Stimulated activated CD8-positive, alpha-beta memory T cell treated with anti-CD3 and anti-CD28 coated beads, Interleukin-15, amount 100 ng/mL, for 48 hours (primary cell): ENCODE data around the gene TMEM63C.
"Not testable (repeated sequence)": the region's sequence is repeated elsewhere in the genome, so short reads cannot be mapped to it uniquely, and the experiment has no call there.

Experiments used
- DNase-seq, 2 donors: peaks; one replicate each; pipeline ENCODE4 v3.0.0-alpha.2; 2020; ENCODE audit warnings: low read depth in 2 of 2

TMEM63C gene

DNA sequence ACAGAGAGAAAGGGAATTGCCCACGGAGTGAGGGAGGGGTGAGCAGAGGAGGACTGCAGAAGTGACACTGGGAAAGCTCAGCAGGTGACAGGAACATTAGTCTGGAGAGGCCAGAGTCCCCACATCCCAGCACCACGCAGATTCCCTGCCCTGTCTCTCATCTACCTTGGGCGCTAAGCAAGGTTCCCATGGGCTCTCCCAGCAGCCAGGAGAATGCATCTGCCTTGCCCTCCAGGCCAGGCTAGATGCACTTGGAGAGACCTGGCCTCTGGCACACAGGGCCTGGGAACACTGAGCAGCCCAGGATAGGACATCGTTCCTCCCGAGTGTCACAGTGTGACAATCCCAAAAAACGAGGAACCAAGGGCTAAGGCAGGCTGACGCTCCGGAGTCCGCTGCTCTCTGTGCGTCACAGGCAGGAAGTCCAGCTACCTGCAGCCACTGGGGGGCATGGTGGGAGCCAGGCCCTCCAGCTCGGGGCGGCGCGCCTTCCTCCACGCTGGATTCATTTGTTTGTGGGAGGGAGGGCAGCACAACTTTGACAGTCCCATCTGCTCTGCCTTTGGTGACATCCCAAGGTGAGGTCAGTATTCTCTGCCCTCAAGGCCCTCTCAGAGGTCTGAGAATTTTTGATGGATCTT, 94.8 kb downstream of the TMEM63C start:
- DNase-seq = no peak

DNA sequence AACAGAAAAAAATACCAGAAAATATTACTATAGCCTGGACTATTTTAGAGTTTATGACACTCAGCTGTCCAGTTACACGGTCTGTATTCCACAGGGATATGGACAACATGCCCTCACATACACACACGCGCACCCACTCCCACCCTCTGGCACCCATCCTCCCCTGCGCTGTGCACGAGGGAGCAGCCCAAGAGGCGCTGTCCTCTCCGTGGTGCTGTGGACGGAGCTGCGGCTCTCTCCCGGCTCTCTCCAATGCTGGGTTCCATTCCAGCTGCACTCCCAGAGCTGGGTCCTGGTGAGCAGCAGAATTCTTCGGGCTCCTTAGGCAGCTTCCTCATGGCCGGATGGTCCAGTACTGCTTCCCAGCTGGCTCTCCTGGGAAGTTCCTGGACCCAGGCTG, 95.4 kb downstream of the TMEM63C start:
- DNase-seq = no peak

DNA sequence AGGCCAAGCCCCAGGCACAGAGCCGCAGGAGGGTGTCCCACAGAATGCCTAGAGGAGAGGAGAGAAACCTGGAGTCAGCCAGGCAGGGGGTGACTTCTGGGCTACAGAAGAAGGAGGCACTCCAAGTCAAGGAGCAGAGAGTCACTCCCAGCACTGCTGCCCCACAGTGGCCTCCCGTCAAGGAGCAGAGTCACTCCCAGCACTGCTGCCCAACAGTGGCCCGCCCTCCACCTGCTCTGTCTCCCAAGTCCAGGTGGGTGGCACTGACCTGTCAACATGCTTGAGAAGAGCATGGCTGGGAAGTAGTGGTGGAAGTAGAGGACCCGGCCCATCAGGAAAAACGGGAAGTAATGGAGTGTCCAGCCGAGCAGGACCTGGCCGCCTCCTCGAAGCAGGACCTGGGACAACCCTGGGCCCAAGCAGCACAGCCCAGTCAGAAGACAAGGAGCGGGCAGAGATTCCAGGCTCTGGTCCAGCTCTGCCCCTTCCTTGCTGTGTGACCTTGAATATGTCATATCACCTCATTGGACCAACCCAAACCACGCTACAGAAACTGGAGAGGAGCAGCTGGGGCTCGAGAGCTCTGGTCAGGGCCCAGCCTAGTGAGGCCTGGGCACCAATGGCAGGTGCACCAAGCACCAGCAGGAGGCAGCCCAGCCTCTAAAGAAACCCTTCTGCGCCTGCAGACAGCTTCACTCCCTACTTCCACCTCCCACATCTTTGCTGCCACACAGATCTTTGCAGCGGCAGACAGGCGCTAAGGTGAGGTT, 97.0 kb downstream of the TMEM63C start:
- no peak for DNase-seq

DNA sequence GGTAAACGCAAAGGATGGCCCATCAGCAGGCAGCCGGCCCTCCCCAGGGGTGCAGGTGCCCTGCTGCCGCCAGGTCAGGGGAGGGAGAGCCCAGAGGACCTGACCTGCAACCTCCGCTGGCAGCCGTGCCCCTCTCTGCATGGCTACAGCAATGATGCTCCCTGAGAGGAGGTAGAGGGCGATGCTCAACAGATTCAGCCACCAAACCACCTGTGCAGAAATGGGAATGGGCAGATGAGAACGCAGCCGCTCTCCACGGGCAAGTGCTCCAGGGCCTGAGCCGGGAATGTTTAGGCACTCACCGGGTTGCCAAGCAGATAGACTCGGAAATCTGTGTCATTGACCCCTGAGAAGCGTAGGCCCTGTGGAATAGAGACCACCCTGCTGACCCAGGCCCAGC, 98.1 kb downstream of the TMEM63C start:
- no peak for DNase-seq

DNA sequence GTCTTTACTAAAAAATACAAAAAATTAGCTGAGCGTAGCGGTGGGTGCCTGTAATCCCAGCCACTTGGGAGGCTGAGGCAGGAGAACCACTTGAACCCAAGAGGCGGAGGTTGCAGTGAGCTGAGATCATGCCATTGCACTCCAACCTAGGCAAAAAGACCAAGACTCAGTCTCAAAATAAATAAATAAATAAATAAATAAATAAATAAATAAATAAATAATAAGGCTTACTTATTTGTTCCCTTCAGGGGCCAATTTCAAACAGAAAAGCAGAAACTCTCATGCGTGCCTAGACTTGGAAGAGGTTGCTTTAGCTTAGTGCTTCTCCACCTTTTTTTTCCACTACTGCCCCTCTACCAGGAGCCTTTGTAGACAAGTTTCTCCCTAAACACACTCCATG, 99.3 kb downstream of the TMEM63C start:
- DNase-seq = not testable (repeated sequence)

DNA sequence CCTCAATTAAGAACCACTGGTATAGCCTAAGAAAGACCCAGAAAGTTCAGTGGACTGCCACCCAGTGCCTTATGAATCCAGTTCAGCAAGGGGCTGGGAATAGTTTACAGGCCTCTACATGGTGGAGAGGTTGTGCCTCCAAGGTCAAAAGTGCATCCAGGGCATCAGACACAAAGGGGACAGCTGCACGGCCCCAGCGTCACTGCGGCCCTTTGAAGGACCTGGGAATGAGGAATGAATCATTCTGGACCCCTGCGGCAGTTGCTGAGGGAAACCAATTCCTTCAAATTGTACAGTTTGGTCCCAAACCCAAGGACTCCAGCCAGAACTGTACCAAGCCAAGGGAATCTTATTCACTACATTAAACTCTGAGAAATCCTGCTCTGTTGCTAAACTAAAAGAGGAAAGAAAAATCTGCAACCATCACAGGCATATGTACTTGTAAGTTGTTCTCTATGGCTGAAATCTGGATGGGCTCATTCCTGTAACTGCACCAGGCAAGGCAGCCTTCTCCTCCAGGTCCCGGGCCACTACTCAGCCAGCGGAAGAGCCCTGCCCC, 100.3 kb downstream of the TMEM63C start:
- DNase-seq = no peak

DNA sequence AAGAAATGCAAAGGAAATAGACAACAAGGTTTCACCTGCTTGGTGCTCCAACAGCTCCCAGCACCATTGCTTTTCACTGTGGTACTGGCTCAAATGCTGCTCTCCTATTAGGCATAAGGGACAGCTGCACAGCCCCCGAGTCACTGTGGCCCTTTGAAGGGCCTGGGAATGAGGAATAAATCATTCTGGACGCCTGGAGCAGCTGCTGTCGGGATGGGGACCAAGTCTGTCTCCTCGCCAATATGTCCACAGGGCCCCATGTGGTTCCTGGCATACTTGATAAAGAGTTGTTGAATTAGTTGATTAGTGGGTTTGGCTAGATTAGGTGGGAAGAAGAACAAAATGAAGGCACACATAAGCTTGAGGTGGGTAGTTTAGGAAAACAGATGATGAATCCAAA, 102.5 kb downstream of the TMEM63C start:
- no peak for DNase-seq

DNA sequence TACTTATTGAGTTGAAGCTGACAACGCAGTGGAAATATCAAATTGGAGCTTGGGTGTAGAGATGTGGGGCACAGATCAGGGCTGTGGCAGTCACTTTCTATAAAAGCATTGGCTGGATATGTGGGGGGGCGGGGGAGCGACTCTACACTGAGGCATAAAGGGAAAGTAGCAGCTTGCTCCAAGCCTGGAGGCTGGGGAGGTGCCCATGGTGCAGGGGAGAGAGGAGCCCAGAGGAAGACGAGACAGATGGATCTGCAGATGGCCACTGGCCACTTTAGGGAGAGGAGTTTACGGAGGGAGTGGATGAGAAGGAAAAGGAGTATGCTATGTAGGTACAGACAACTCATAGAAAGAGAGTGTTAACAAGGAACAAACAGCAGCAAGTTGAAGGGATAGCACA, 102.9 kb downstream of the TMEM63C start:
- DNase-seq = no peak

DNA sequence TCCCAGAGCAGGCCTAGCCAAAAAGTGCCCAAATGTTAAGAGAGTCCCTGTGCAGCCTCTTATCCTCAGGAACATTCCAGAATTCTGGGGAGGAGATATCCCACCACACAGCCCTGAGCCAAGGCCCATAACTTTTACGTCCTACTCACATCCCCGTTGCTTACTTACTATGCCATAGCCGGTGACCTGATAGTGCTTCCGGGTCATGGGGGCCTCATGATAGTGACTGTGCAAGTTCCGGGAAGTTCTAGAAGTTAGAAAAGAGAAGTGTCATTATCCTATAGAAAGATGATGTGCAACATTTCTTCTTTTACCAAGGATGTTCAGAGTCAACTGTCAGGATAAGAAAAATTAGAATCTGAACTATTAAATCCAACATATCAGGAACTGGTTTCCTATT, 105.0 kb downstream of the TMEM63C start:
- no peak for DNase-seq

DNA sequence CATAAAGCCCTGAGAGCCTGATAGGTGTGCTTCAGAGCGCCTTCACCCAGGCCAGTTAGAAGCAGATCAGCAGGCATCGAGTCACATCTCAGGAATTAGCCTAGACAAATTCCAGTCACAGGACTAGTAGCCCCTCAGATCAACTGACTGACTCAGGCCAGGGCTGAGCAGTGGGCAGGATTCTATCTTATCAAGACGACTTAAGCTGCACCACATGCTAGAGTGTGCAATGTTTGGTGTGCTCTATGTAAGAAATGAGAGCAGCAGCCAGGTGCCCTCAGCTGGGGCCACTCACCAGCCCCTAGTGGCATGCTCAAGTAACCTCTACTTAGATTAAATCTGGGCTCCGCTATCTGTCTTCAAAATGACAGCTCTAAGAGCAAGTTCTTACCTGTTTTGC, 109.1 kb downstream of the TMEM63C start:
- DNase-seq = no peak

DNA sequence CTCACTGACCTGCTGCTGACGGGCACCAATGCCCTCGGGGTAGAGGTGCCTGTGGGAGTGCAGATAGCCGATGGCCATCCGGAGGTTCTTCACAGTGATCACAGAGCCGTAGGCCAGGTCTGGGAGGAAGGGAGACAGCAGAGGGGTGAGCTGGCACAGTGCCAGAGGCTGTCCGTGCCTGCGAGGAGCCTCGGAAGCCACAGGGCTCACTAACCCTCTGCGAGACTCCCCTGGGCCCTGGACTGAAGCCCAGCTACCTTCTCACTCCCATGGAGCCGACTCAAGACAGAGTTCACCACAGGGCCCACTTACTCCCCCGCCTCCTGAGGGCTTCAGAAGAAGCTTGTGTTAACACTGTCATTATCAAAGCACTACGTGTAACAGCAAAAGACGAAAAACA, 114.6 kb downstream of the TMEM63C start:
- DNase-seq = no peak

DNA sequence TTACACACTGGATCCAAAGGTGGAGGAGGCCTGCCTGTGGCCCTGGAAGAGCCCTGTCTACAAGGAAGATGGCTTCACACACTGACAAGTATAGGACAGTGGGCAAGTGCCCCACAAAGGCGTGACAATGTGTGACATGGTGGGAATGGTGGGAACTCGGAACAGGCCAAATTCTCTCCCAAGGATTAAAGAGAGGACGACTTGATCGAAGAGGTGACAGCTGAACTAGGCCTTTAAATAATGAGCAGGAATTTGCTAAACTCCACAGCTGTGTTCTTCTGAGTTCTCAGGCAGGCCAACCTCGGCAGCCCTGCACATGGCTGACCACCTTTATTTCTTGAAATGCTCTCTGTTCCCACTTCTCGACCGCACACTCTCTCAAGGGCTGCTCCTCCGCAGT, 115.3 kb downstream of the TMEM63C start:
- no peak for DNase-seq

DNA sequence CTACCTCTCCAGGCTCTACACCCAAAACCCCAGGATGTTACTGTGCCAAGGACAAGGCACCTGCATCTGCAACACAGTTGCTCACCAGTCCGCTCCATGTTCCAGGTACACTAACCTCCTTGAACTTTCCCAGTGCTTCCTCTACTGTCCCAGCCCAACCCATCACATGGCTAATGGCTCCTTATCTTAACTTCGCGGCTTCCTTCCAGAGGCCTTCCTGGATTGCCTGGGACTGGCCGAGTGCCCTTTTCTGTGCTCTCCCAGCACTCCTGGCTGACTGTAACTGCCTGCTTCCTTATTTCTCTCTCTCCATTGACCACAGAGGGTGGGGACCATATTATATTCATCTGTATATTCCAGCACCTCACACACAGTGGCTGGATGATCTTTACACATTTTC, 118.2 kb downstream of the TMEM63C start:
- no peak for DNase-seq

DNA sequence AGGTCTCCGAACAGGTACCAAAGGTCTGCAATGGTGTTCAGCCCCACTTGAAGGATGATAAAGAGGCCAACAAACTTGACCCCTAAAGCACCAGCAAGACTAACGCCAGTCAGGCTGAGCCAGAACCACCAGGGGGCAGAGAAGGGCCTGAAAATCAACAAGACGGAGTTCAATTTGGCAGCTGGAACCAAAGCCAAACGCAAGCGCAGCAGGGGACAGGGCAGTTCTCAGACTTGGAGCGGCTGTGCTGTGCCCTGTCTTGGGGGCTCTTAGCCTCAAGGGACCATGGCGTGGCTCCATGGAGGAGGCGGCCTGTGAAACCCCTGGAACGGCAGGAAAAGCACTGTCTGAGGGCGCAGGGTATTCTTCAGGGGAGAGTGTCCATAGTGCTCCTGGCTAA, 119.5 kb downstream of the TMEM63C start:
- peak; percentile 38 to 46 for DNase-seq

DNA sequence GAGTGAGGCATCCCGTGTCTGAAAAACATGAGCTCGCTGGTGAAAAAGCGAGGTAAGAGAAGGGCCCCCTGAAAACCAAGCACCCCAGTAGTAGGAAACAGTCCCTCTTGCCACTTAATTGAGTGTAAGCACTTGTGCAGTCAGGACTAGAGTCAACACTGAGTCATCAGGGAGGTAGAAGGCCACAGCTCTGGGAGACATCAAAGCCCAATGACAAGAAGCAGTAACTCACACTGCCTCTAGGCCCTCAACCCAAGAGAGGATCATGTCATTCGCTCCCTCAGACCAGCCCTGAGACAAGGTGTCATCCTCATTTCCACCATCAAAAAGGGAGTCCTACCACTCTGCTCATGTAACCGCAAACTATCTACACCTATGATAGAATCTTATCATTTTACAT, 121.3 kb downstream of the TMEM63C start:
- peak; percentile 49 to 61 for DNase-seq

DNA sequence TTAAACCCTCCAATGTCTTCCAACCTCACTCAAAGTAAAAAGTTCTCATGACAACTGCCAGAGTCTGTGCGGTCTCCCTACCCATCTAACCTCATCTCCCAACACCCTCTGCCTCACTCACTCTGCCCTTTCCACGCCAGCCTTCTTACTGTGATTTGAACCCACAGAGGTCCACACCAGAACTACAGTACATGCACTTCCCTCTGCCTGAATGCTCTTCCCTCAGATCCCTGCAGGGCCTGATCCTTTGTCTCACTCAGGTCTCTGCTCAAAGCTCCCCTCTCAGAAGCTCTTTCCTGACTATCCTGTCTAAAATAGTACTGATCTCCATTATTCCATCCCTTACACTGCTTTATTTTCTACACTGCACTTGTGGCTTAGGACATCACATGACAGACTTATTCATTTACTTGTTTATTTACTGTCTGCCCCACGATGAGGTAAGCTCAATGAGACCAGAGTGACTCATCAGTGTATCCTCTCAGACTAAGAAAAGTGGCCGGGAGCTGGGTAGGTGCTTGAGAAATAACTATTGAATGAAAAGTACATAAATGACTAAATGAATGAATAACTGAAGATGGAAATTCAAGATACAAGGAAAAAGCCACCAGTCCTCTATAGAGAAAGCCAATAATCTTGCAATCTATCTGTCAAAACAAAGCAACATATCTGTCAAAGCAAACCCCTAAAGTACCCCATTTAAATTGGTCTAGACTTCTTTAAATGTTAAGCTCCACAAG, 122.0 kb downstream of the TMEM63C start:
- DNase-seq = peak; percentile 27 to 34

DNA sequence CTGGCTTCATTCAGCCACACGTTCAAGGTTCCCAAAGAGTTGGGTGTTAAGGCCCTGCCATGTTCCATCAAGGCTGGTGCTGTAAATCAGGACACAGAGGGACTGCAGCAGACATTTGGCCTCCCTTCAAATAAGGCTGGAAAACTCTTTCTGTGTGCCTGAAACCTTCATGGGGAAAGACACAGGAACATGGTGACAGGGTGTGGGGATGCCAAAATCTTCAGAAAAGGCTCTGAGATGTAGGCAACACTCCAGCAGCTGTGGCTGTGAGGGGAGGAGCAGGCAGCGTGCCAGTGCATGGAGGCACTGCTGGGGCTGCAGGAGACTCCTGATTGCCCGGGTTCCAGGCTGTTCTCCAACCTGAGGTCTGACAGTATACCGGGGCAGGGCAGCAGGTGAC, 124.1 kb downstream of the TMEM63C start:
- DNase-seq = no peak

DNA sequence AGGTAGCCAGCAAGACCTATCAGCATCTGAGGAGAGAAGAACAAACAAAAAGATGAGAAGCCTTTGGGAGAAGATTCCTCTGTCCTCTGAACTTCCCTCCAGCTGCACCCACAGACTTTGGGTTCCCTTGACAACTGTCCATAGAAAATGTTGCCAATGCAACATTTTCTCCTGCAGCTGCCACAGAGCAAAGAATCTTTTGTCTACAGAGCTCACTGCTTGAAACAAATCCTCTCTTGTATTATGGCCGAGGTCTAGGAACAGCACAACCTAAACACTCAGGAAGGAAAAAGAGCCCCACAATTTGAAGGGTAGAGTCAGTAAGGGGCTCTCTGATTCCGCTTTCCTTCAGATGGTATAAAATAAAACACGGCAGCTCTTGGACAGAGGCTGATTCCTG, 124.8 kb downstream of the TMEM63C start:
- DNase-seq = no peak

DNA sequence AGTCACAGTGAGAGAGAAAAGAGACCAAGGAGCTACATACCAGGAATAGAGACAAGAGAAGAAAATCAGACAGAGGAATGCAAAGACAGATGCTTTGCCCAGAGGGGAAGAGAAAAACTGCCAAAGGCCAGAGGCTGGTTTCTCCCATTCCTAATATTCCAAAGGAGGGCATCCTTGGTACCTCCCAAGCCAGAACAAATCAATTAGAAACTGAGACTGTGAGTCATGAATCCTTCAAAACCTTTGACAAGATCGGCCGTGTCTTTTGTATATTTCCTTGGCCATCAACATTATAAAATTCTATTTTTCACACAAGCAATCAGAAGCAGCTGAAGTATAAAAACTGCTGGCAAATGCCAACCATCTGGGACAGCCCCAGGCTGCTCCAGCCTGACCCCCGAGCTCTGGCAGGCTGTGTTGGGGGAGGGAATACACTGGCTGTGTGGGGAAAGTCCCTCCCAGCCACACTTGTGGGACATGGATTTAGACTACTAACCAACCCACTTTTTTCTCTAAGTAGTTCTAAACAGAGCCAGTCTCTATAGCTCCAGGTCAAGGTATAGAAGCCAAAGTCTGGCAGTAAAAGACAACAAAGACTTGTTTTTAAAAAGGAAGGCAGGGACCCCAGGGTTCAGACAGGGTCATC, 125.4 kb downstream of the TMEM63C start:
- no peak for DNase-seq
